Suprapubic skin (tissue), 4 donors: ENCODE results near the gene TLL1.

ENCODE experiments used
- EP300 ChIP-seq: sonication (generic); formaldehyde crosslinking; IDR thresholded peaks from one replicate; pipeline ENCODE4 v1.6.1; 2017; ENCODE audit warnings: antibody characterized with exemption
- POLR2A ChIP-seq, 2 donors: fragments of 450-650 bp; IDR thresholded peaks; one replicate each; pipeline ENCODE4 v1.6.1; 2017; ENCODE audit warnings: antibody characterized with exemption in 2 of 2, mild to moderate bottlenecking in 2 of 2, moderate library complexity in 2 of 2
- POLR2AphosphoS5 ChIP-seq, 3 donors: sonication (generic); formaldehyde crosslinking; IDR thresholded peaks; one replicate each; pipeline ENCODE4 v1.6.1; 2017; ENCODE audit warnings: antibody characterized with exemption in 3 of 3
- TF ChIP-seq, protein P1 (sequence below), 2 donors: fragments of 200-600 bp in 1 of 2; fragments of 450-650 bp in 1 of 2; sonication (generic) in 1 of 2; IDR thresholded peaks; one replicate each; pipeline ENCODE4 v1.5.1; 2016 to 2019; ENCODE audit warnings: antibody characterized with exemption in 2 of 2, mild to moderate bottlenecking in 1 of 2, moderate library complexity in 1 of 2

DNA sequence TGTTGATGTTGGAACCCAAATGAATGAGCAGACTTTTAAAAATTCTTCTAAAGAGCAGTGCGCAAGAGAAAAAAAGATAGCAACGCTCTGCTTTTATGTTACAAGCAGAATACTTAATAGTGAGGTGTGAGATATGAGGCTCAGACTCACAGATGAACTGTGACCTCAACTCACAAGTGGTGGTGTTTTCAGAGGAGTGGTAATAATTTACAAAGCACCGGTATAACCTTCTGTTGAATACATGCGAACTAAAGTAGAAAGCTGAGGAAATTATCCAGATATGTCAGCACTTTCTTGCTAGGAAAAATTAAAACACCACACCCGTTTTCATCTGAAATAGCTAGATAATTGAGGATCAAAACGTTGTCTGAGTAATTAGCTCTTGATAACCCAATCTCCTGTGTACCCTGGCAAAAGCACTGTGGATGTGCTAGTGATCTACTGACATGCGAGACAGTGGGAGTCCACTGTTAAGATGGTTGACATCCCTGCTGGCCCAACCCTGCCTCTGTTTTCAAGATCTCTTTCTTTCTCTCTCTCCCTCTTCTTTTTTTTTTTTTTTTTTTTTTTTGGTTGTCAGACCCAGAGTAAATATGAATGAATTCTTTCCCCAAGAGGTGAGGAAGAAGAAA lies 6.9 kb upstream of the TLL1 start:
- TF ChIP-seq POLR2AphosphoS5 (IDR thresholded peaks at IDR 0.05) = no peak
- TF ChIP-seq, protein P1, sequence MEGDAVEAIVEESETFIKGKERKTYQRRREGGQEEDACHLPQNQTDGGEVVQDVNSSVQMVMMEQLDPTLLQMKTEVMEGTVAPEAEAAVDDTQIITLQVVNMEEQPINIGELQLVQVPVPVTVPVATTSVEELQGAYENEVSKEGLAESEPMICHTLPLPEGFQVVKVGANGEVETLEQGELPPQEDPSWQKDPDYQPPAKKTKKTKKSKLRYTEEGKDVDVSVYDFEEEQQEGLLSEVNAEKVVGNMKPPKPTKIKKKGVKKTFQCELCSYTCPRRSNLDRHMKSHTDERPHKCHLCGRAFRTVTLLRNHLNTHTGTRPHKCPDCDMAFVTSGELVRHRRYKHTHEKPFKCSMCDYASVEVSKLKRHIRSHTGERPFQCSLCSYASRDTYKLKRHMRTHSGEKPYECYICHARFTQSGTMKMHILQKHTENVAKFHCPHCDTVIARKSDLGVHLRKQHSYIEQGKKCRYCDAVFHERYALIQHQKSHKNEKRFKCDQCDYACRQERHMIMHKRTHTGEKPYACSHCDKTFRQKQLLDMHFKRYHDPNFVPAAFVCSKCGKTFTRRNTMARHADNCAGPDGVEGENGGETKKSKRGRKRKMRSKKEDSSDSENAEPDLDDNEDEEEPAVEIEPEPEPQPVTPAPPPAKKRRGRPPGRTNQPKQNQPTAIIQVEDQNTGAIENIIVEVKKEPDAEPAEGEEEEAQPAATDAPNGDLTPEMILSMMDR (IDR thresholded peaks at IDR 0.05) = no peak
- TF ChIP-seq POLR2A (IDR thresholded peaks at IDR 0.05) = no peak
- TF ChIP-seq EP300 = no peak
